Transverse colon (tissue), 4 donors: ENCODE data around the gene TBL1X.

Experiments
- CTCF ChIP-seq, 5 experiments: fragments of 200-600 bp in 3 of 5; fragments of 450-650 bp in 2 of 5; sonication (generic) in 3 of 5; IDR thresholded peaks; 1 replicate in 2 of 5; 2 replicates in 3 of 5; pipeline ENCODE4 v1.5.1; 2016 to 2017; ENCODE audit warnings: antibody characterized with exemption in 5 of 5, inconsistent platforms in 3 of 5, mild to moderate bottlenecking in 2 of 5, moderate library complexity in 1 of 5
- EP300 ChIP-seq: sonication (generic); formaldehyde crosslinking; IDR thresholded peaks from one replicate; pipeline ENCODE4 v1.6.1; 2017; ENCODE audit warnings: antibody characterized with exemption, low read depth
- POLR2A ChIP-seq: fragments of 450-650 bp; IDR thresholded peaks from one replicate; pipeline ENCODE4 v1.6.1; 2016; ENCODE audit warnings: antibody characterized with exemption, mild to moderate bottlenecking, moderate library complexity
- POLR2AphosphoS5 ChIP-seq, 3 donors: sonication (generic); formaldehyde crosslinking; IDR thresholded peaks; one replicate each; pipeline ENCODE4 v1.6.1; 2016; ENCODE audit warnings: antibody characterized with exemption in 3 of 3

- TF ChIP-seq CTCF (IDR thresholded peaks at IDR 0.05): no peak
- no peak for TF ChIP-seq EP300
- TF ChIP-seq POLR2AphosphoS5 (IDR thresholded peaks at IDR 0.05): no peak
- no peak for TF ChIP-seq POLR2A
Measured at GRCh38 chrX:9598344-9598743, 133.5 kb downstream of the TBL1X start.
